Mesenchymal stem cell (in vitro differentiated cells and primary cell): ENCODE data around the gene MARK2. TPM values are rescaled to one million over a fixed set of nuclear protein-coding genes. Genes with fewer than 3 reads are reported as not detected.

Experiments
- DNase-seq: peaks from one replicate; pipeline ENCODE4 v3.0.0-alpha.2; 2013
- H2AFZ ChIP-seq: one replicate; pipeline ENCODE4 v1.6.1; 2013; ENCODE audit warnings: low read depth, mild to moderate bottlenecking, control low read depth, inconsistent platforms, low read length, moderate library complexity
- H2AK5ac ChIP-seq: 2 replicates; pipeline ENCODE4 v1.6.1; 2013; ENCODE audit warnings: low read length, moderate library complexity, mild to moderate bottlenecking, inconsistent platforms; ENCODE audit not compliant: severe bottlenecking
- H2BK120ac ChIP-seq: one replicate; pipeline ENCODE4 v1.6.1; 2013; ENCODE audit warnings: low read depth, mild to moderate bottlenecking, inconsistent platforms, low read length, moderate library complexity
- H2BK12ac ChIP-seq, 2 experiments: one replicate each; pipeline ENCODE4 v1.6.1; 2013; ENCODE audit warnings: inconsistent platforms in 2 of 2, low read length in 2 of 2, mild to moderate bottlenecking in 2 of 2, moderate library complexity in 2 of 2, control low read depth in 1 of 2
- H2BK15ac ChIP-seq: one replicate; pipeline ENCODE4 v1.6.1; 2013; ENCODE audit warnings: mild to moderate bottlenecking, low read depth, inconsistent platforms; ENCODE audit not compliant: poor library complexity, severe bottlenecking
- H2BK5ac ChIP-seq: 2 replicates; pipeline ENCODE4 v1.6.1; 2013; ENCODE audit warnings: low read depth, mild to moderate bottlenecking, low read length, control low read depth, inconsistent platforms; ENCODE audit not compliant: poor library complexity, severe bottlenecking
- H3K14ac ChIP-seq, 2 experiments: one replicate each; pipeline ENCODE4 v1.6.1; 2013; ENCODE audit warnings: inconsistent platforms in 2 of 2, low read length in 2 of 2, control low read depth in 1 of 2, mild to moderate bottlenecking in 1 of 2, moderate library complexity in 1 of 2
- H3K18ac ChIP-seq, 2 experiments: one replicate each; pipeline ENCODE4 v1.6.1; 2013; ENCODE audit warnings: inconsistent platforms in 2 of 2, low read length in 2 of 2, control low read depth in 1 of 2, low read depth in 1 of 2, mild to moderate bottlenecking in 1 of 2
- H3K23ac ChIP-seq, 2 experiments: one replicate each; pipeline ENCODE4 v1.6.1; 2013; ENCODE audit warnings: inconsistent platforms in 2 of 2, low read length in 2 of 2, mild to moderate bottlenecking in 2 of 2, moderate library complexity in 2 of 2, control low read depth in 1 of 2
- H3K27ac ChIP-seq: 2 replicates; pipeline ENCODE4 v1.5.1; 2013; ENCODE audit warnings: mild to moderate bottlenecking, moderate library complexity, low read length, control low read depth, inconsistent platforms; ENCODE audit not compliant: poor library complexity, severe bottlenecking
- H3K27me3 ChIP-seq, 2 experiments: 2 replicates each; pipeline versions ENCODE4 v1.6.1 to v1.7.0; 2013; ENCODE audit warnings: low read length in 2 of 2, mild to moderate bottlenecking in 2 of 2, moderate library complexity in 2 of 2, control low read depth in 1 of 2, inconsistent platforms in 1 of 2; ENCODE audit not compliant: control insufficient read depth in 1 of 2, insufficient read depth in 1 of 2
- H3K36me3 ChIP-seq, 2 experiments: 2 replicates each; pipeline versions ENCODE4 v1.6.1 to v1.7.0; 2013; ENCODE audit warnings: low read length in 2 of 2, control low read depth in 1 of 2, inconsistent platforms in 1 of 2, low read depth in 1 of 2, mild to moderate bottlenecking in 1 of 2; ENCODE audit not compliant: insufficient read depth in 2 of 2, control insufficient read depth in 1 of 2
- H3K4ac ChIP-seq, 2 experiments: one replicate each; pipeline ENCODE4 v1.6.1; 2013; ENCODE audit warnings: inconsistent platforms in 2 of 2, low read length in 2 of 2, mild to moderate bottlenecking in 2 of 2, moderate library complexity in 2 of 2, control low read depth in 1 of 2, low read depth in 1 of 2
- H3K4me1 ChIP-seq: 2 replicates; pipeline ENCODE4 v1.6.1; 2013; ENCODE audit warnings: low read depth, low read length, control low read depth; ENCODE audit not compliant: control insufficient read depth, insufficient read depth
- H3K4me2 ChIP-seq: 2 replicates; pipeline ENCODE4 v1.6.1; 2013; ENCODE audit warnings: low read length, mild to moderate bottlenecking, inconsistent platforms; ENCODE audit not compliant: poor library complexity, severe bottlenecking
- H3K4me3 ChIP-seq, 2 experiments: 2 replicates each; pipeline versions ENCODE4 v1.5.1 to v1.7.0; 2013; ENCODE audit warnings: low read length in 2 of 2, mild to moderate bottlenecking in 2 of 2, control low read depth in 1 of 2, low read depth in 1 of 2; ENCODE audit not compliant: insufficient read depth in 1 of 2
- H3K79me1 ChIP-seq: replicated peaks from 2 replicates; pipeline ENCODE4 v1.6.1; 2013; ENCODE audit warnings: mild to moderate bottlenecking, control low read depth, low read length, inconsistent platforms; ENCODE audit not compliant: poor library complexity, severe bottlenecking
- H3K9ac ChIP-seq: 2 replicates; pipeline ENCODE4 v1.7.0; 2013; ENCODE audit warnings: mild to moderate bottlenecking, low read length, moderate library complexity
- H3K9me3 ChIP-seq: 2 replicates; pipeline ENCODE4 v1.7.0; 2013; ENCODE audit warnings: mild to moderate bottlenecking, low read length; ENCODE audit not compliant: control insufficient read depth
- H4K8ac ChIP-seq: one replicate; pipeline ENCODE4 v1.6.1; 2013; ENCODE audit warnings: inconsistent platforms, mild to moderate bottlenecking, low read length, moderate library complexity
- H4K91ac ChIP-seq: one replicate; pipeline ENCODE4 v1.6.1; 2013; ENCODE audit warnings: mild to moderate bottlenecking, low read length, inconsistent platforms
- WGBS: methylation state at CpG from one replicate; pipeline ENCODE4 v1.1.7; 2013; ENCODE audit warnings: mixed read lengths; 5-methylcytosine and 5-hydroxymethylcytosine counted together
- small RNA-seq: library from polyadenylated mRNA; stranded (forward); fragments of <200 nt; extraction: miRNeasy Mini kit (QIAGEN cat#:217004); gene quantifications from one replicate; pipeline ENCODE3, GENCODE V24; 2013; ENCODE audit warnings: low read depth

MARK2 gene

GRCh38 chr11:63952570-63952969 is 113.7 kb downstream of the MARK2 start:
- H3K36me3 ChIP-seq: peaks cover 55 to 73% of the 10 kb centered on the region in 2 experiments
- no peak overlapping the region for H3K4me3 ChIP-seq
- H4K91ac ChIP-seq: no peak overlapping the region
- H2BK12ac ChIP-seq: no peak overlapping the region
- H2AK5ac ChIP-seq: no peak overlapping the region
- no peaks in the 10 kb centered on the region for H3K27me3 ChIP-seq
- no peak overlapping the region for H3K4ac ChIP-seq
- H3K23ac ChIP-seq: no peak overlapping the region
- H4K8ac ChIP-seq: no peak overlapping the region
- H3K9ac ChIP-seq: no peak overlapping the region
- no peaks in the 10 kb centered on the region for H3K9me3 ChIP-seq
- no peak for DNase-seq
- no peak overlapping the region for H3K4me2 ChIP-seq
- H2AFZ ChIP-seq: no peak overlapping the region
- no peak overlapping the region for H2BK5ac ChIP-seq
- H2BK15ac ChIP-seq: no peak overlapping the region
- no peak overlapping the region for H3K18ac ChIP-seq
- no peak overlapping the region for H2BK120ac ChIP-seq
- no peak overlapping the region for H3K27ac ChIP-seq
- H3K79me1 ChIP-seq: peaks cover 20% of the 10 kb centered on the region
- H3K14ac ChIP-seq: no peak overlapping the region
- 100% methylated on average over 4 of the region's 4 CpGs for WGBS
- no peaks in the 10 kb centered on the region for H3K4me1 ChIP-seq

GRCh38 chr11:63958008-63958407 is 119.1 kb downstream of the MARK2 start:
- H3K9me3 ChIP-seq: no peaks in the 10 kb centered on the region
- no peak overlapping the region for H4K8ac ChIP-seq
- no peak overlapping the region for H3K18ac ChIP-seq
- no peak overlapping the region for H3K23ac ChIP-seq
- no peak overlapping the region for H2BK15ac ChIP-seq
- peaks cover 4% of the 10 kb centered on the region for H3K79me1 ChIP-seq
- no peak overlapping the region for H2BK5ac ChIP-seq
- no peaks in the 10 kb centered on the region for H3K27me3 ChIP-seq
- no peak overlapping the region for H2AFZ ChIP-seq
- H3K36me3 ChIP-seq: peaks cover 38 to 54% of the 10 kb centered on the region in 2 experiments
- H4K91ac ChIP-seq: no peak overlapping the region
- H2BK120ac ChIP-seq: no peak overlapping the region
- no peak overlapping the region for H2BK12ac ChIP-seq
- no peak for DNase-seq
- H3K9ac ChIP-seq: no peak overlapping the region
- H3K4me1 ChIP-seq: peaks cover 15% of the 10 kb centered on the region
- H3K4me2 ChIP-seq: no peak overlapping the region
- H3K4me3 ChIP-seq: no peak overlapping the region
- H3K4ac ChIP-seq: no peak overlapping the region
- H2AK5ac ChIP-seq: no peak overlapping the region
- H3K27ac ChIP-seq: no peak overlapping the region
- WGBS: 95% methylated on average over 4 of the region's 5 CpGs
- H3K14ac ChIP-seq: no peak overlapping the region

Small RNA genes lying within 50 kb of the gene (small RNA-seq; reads per million reads assigned to genes)
- gene AP006289.1 (not detected), gene RN7SL596P (not detected), gene RNU6-1306P (not detected)
